Nephron progenitor cell (in vitro differentiated cells): Measurements from ENCODE around the gene NUMB.

Experiments
- DNase-seq: peaks from one replicate; pipeline ENCODE4 v3.0.0; 2021
- H3K27ac Mint-ChIP-seq: 2 replicates; pipeline ENCODE4 v1.8.0; 2021; ENCODE audit warnings: mild to moderate bottlenecking, moderate library complexity, mixed read lengths
- H3K27me3 Mint-ChIP-seq: 2 replicates; pipeline ENCODE4 v1.8.0; 2021; ENCODE audit warnings: mild to moderate bottlenecking, low read depth, mixed read lengths; ENCODE audit not compliant: poor library complexity
- H3K36me3 Mint-ChIP-seq: 2 replicates; pipeline ENCODE4 v1.8.0; 2021; ENCODE audit warnings: low read depth, mixed read lengths
- H3K4me1 Mint-ChIP-seq: 2 replicates; pipeline ENCODE4 v1.8.0; 2021; ENCODE audit warnings: mixed read lengths
- H3K4me3 Mint-ChIP-seq: 2 replicates; pipeline ENCODE4 v1.8.0; 2021; ENCODE audit warnings: mild to moderate bottlenecking, moderate library complexity, mixed read lengths
- H3K9me3 Mint-ChIP-seq: 2 replicates; pipeline ENCODE4 v1.8.0; 2021; ENCODE audit warnings: mild to moderate bottlenecking, moderate library complexity, mixed read lengths
- CTCF ChIP-seq: fragments of 200-600 bp; sonication (generic); IDR thresholded peaks from 2 replicates; pipeline ENCODE4 v1.5.0; 2021; ENCODE audit warnings: antibody characterized with exemption

NUMB gene

DNA sequence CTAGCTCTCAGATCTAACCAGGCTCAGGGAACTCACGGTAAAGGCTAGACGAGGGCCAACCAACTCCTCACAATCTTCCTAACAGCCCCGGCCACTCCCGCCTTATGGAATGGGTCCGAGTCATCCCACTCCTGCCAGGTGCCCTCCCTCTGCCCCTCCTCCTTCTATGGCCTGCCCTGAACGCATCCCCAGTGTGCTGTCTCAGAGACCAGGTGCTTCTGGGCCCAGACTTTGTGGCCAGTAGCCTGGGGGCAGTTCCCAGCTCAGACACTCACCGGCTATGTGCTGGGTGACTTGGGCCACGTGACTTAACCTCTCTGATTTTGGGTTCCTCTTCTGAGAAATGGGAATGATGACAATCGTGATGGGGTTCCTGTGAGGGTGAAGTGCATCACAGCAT, 198.5 kb downstream of the NUMB start:
- no peak for DNase-seq
- Mint-ChIP-seq H3K9me3 (no peaks in the 10 kb centered on the region), H3K4me3 (no peak overlapping the region), H3K27me3 (peaks cover 7% of the 10 kb centered on the region), H3K4me1 (peaks cover 31% of the 10 kb centered on the region), H3K36me3 (no peaks in the 10 kb centered on the region), H3K27ac (no peak overlapping the region)
- no peak for TF ChIP-seq CTCF

DNA sequence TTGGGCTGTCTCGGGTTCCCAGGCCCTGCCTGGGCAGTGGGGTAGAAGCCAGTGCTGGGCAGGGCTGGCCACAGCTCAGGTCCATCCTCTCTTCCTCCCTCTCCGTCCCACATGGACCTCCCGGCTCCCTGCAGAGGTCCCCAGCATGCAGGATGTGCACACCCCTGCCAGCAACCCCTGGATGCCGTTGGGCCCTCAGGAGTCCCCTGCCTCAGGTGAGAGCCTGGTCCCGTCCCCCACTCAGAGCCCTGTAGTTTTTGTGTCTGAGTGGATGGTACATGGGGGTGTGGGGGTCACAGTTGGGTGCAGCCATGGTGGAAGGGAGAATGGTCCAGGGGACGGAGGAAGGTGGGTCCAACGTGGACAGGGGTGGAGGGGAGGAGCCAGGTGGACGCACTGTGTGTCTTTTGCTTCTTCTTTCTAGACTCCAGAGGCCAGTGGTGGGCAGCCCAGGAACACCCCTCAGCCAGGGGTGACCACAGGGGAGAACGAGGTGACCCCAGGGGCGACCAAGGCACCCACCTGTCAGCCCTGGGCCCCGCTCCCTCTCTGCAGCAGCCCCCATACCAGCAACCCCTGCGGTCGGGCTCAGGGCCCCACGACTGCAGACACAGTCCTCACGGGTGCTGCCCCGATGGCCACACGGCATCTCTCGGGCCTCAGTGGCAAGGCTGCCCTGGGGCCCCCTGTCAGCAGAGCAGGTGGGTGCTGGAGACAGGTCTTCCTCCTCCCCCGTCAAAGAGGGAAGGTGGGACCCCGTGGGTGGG, 199.3 kb downstream of the NUMB start:
- Mint-ChIP-seq H3K9me3 (no peaks in the 10 kb centered on the region), H3K27me3 (peaks cover 6% of the 10 kb centered on the region), H3K36me3 (no peaks in the 10 kb centered on the region), H3K4me3 (no peak overlapping the region), H3K4me1 (peaks cover 26% of the 10 kb centered on the region), H3K27ac (no peak overlapping the region)
- no peak for DNase-seq
- TF ChIP-seq CTCF, result no peak

- no peak for TF ChIP-seq CTCF
- Mint-ChIP-seq H3K9me3 (no peaks in the 10 kb centered on the region), H3K27ac (no peak overlapping the region), H3K36me3 (no peaks in the 10 kb centered on the region), H3K4me3 (no peak overlapping the region), H3K27me3 (peaks cover 6% of the 10 kb centered on the region), H3K4me1 (peaks cover 30% of the 10 kb centered on the region)
- DNase-seq, result no peak
Observed at GRCh38 chr14:73258076-73258475, 200.3 kb downstream of the NUMB start.

DNA sequence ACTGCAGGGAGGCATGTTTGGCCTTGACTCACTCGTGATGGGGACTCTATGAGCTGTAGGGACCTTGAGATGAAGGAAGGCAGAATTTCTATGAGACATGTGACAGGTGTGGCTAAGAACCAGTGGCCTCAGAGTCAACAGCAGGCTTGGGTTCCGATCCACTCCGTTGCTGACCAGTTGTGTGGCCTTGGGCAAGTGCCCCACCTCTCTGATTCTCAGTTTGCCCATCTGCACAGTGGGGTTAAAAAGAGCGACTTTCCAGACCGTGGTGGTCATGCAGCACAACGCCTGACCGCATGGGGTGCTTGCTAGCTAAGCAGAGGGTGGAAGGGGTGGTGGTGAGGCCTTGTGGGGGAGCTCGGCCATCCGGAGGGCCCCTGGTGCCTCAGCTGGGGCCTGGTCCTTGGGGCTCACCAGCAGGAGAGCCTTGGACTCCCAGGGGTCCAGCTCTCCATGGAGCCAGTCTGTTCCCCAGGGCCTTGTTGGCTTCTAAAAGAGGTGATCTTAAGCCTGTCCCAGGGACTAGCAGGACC, 202.6 kb downstream of the NUMB start:
- Mint-ChIP-seq H3K9me3 (no peaks in the 10 kb centered on the region), H3K4me3 (no peak overlapping the region), H3K27me3 (peaks cover 6% of the 10 kb centered on the region), H3K27ac (no peak overlapping the region), H3K4me1 (peaks cover 26% of the 10 kb centered on the region), H3K36me3 (no peaks in the 10 kb centered on the region)
- DNase-seq, result no peak
- no peak for TF ChIP-seq CTCF

DNA sequence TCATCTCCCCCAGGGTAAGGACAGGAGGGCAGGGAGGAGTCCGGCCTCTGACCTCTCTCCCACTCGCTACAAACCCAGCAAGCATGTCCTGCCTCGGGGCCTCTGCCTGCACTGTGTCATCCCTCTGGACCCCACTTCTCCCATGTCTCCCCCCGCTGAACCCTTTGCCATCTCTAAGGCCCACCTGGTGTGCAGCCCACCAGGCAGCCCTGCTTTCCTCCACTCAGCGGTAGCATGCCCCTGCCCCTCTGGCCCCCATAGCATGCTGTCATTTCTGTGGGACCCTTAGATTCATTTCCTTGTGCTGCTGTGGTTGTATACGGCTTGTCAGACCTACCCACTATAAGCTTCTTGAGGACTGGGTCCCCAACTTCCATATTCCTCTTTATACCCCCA, 203.3 kb downstream of the NUMB start:
- H3K4me1 Mint-ChIP-seq, result peaks cover 31% of the 10 kb centered on the region
- H3K27me3 Mint-ChIP-seq, result peaks cover 6% of the 10 kb centered on the region
- no peaks in the 10 kb centered on the region for H3K9me3 Mint-ChIP-seq
- H3K4me3 Mint-ChIP-seq, result no peak overlapping the region
- no peak for DNase-seq
- H3K36me3 Mint-ChIP-seq, result no peaks in the 10 kb centered on the region
- H3K27ac Mint-ChIP-seq, result peak overlapping the region; percentile 37
- no peak for TF ChIP-seq CTCF
